HG02938 (cell line): Measurements from ENCODE around the gene CTNNA3.

Experiments
- ATAC-seq: cut with Tn5 transposase; IDR thresholded peaks from one replicate; pipeline ENCODE4 v1.9.1; 2021; ENCODE audit warnings: mild to moderate bottlenecking, moderate library complexity; ENCODE audit not compliant: unreplicated experiment

The CTNNA3 gene

DNA sequence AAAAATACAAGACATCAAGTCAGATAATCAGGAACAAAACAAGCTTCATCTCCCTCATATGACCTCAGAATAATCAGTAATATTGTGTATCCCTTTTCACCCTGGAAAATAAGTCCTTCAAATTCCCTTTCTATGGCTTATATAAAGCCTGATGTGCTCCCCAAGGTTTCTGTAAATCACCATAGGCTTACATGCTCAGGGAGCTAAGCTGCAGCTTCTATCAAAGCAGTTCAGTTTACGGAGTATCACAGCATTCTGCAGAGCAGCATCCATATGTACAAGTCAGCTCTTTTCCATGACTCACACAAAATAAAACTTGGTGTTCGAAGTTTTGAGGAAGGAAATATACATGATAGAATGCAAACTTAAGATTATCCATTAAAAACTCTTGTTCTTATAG is 544.5 kb downstream of the CTNNA3 start:
- ATAC-seq: no peak

DNA sequence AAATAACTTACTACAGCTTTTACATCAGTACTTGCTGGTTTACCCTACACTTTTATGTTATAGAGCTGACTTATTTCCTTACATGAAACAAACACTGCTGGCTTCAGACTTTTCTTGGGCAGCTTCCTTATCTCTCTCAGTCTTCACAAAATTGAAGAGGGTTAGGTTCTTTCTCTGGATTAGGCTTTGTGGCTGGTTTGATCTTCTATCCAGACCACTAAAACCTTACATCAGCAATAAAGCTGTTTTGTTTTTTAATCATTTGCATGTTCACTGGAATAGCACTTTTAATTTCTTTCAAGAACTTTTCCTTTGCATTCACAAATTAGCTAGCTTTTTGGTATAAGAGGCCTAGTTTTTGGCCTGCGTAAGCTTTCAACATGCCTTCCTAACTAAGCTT is 551.5 kb downstream of the CTNNA3 start:
- no peak for ATAC-seq

DNA sequence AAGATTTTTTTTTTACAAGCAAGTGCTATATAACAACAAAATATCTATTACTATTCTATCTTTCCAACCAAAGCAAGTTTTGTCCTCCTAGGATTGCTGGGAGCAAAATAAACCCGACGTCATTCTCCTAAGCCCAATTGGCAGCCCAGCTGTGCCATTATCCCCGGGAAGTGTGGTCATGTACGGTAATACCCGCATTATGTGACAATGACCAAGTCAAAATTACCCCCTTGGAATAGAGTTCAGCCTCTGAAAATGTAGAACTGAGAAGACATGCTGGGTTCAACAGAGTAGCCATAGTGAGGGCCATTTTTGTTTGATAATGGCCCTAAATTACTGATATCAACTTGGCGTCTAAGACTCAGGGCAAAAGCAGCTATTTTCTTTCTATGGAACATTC is 554.7 kb downstream of the CTNNA3 start:
- no peak for ATAC-seq

DNA sequence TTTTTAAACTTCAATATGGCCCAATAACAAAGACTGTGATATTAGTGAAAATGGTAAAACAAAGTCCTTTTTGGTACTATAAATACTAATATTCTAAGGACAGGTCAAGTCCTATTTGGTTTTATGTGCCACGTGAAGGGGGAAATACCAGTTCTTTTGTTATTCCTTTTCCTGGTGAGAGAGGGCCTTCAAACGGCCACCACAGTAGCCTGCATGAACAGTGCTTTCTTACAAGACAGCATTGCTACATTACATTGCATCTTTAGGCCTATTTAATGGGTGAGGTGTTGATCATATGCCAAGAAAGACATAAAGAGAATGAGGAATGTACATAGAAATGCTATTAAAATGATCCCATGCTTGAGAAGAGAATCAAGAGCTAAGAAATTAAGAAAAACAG is 555.4 kb downstream of the CTNNA3 start:
- ATAC-seq: no peak

DNA sequence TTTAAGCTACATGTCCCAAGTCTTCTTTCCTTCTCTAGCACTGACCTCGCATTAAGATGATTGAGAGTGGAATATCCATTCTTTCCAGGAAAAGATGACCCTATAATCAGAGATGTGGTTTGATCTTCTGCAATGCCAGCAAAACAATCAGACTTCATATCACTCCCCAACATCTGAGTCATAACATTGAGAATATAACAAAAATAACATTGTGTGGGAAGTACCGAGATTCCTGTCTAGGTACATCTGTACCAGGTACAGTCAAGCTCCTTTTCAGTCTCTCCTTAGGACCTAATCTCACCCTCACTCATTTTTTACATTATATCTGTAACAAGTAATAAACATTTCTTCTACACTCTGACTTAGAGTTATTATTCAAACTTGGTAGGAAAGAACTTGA is 568.6 kb downstream of the CTNNA3 start:
- no peak for ATAC-seq

DNA sequence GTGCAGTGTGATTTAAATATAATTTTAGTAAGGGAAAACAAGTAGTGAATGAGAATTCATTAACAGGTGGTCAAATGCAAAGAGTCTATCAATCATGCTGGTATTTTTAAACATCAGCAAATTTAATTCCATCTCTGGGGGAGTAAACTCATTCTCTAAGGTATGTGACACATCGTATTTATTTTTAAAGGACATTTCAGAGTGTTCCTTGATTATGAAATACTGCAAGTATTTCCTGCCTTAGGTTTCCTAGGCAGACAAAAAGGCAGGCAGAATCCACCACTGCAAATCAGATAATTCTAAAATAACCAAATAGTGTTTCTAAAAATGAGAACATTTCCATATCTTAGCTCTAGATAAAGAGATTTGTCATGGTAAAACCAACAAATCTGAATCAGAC is 576.3 kb downstream of the CTNNA3 start:
- ATAC-seq: no peak

DNA sequence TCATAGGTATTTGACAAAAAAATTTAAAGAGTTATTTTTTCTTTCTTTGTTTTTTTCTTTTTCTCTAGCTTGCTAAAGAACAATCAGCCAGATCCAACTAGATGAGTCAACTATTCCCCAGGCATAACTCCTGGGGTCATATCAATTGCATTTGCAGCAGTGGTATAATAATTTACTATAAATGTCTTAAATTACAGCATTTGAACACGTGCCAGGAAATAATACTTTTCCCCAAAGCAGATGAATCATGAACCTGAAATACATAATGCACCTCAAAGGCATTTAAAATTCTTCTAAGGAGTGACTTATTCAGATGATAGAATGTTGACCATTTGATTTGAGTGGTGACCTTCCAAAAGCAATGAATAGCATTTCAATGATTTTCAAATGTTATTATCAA is 580.0 kb downstream of the CTNNA3 start:
- no peak for ATAC-seq

DNA sequence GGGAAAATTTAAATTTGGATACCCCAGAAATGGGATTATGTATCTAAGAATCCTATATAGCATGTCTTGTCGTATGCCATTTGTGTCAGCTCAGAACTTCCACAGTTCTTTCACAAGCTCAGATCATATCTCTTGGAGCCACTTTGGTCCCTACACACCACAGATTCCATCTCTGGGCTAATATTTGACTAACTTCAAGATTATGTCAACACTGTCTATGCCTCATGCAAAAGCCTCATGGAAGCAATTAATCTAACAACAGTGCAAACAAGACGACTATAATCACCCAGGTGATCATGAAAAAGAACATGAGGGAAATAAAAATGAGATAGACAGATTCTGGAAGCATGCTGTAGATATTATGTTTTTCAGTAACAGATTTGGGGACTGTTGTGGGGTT is 581.0 kb downstream of the CTNNA3 start:
- ATAC-seq: no peak

DNA sequence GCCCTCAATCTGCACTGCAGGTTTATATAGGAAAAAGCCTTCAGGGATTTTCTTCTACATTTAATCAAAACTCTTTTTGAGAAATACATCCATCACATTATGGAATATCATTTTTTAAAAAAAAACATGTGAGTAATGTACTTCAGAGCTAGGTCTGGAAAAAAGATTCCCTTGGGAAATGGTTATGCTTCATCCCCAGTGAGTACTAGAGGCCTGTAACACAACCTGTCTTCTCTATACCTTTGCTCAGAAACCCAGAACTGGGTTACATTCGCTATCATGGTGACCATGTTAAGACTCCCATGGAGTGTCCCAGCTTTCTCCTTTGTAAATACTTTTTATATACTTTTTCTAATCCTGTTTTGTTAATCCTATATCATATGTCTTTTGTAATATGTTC is 583.2 kb downstream of the CTNNA3 start:
- ATAC-seq: no peak

DNA sequence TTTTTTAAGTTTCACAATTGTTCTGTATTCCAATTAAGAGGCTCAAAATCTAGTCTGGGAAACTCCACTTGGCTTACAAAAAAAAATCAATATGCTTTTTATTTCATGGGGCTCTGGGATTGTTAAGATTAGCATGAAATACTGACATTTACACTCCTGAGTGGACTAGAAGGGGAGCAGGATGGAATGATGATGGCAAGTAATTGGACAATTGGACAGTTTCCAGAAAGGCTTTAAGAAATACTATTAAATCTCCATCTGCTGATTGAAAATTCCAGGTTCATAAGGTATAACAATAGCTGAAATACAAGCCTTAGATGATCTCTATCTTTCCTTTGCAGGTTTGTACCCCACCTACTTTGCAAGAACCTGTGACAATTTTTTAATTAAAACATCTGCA is 585.7 kb downstream of the CTNNA3 start:
- ATAC-seq: no peak

DNA sequence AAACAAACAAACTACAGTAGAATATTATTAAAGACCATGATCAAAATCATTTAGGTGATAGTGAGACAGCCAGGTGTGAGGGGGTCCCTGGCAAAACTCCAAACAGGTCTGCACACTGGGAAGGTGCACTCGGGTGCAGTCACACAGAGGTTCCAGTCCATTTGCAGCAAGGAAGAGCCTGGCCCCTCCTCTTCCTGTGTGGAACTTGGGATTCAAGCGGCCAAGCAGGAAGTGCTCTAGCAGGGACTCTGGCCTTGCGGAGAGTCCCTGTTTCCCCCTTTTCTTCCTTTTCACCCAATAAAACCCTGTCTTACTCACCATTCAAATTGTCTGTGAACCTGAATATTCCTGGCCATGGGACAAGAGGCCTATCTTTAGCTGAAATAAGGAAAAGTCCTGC is 588.3 kb downstream of the CTNNA3 start:
- ATAC-seq: no peak

DNA sequence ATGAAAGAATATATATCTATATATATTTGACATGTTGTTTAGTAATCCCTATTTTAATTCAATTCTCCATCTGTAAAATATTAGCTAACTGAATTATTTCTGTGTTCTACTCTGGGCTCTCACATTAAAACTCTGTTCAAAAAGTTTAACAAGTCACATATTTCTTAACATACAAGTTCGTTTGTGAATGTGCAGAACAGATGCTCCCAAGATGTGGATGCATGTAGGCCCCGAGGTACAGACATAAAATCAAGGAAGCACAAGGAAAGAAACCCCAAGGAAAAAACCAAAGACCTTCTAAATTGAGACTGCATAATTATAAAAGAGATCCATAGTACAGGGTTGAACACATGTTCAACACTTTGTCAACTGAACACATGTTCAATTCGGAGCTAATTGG is 595.0 kb downstream of the CTNNA3 start:
- ATAC-seq: no peak

DNA sequence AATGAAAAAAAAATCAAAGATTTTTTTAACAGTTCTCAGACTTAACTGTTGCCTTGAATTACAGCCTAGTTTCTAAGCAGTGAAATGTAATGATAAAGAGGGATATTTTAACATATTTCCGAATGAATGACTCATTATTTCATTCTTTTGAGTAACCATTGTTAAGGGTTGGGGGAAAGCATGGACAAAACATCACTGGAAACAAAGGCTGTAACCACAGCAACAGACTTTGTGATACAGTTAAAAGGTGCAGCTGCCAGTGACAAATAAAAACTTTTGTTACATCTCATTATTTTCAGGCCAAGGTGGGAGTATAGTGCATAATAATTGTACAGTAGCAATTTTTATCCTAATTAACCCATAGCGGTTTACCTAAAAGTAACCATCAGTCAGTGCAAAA is 597.5 kb downstream of the CTNNA3 start:
- ATAC-seq: no peak

DNA sequence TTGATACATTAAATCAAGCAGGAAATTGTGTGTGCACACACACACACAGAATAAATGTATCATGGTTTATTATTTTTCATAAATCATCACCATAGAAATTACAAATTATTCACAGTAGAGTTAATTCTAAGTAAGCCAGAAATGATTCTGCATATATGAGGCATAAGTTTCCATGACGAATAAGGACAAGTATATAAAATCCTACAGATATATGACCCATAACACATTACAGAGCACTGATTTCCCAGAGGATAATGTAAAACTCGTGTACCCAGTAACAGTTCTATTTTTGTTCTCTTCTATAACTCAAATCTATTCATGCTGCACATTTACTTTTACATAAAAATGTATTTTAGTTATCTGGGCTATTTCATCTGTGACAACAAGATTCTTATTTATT is 600.5 kb downstream of the CTNNA3 start:
- no peak for ATAC-seq

DNA sequence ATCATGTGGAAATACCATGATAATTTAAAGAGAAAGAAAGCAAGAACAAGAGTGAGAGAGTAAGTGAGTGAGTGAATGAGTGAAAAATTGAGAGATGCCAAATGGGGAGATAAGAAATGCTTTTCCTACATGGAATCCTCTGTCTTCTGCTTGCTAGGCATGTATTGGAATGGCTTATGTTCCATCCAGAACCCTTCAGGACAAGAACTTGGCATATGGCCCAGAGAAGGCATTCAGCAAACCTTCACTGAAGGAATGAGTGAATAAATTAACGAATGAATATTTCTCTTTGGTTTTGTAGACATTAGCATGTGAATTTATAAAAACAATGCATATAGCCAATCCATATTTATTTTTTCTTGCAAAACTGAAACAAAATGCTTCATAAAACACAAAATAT is 608.0 kb downstream of the CTNNA3 start:
- ATAC-seq: no peak

DNA sequence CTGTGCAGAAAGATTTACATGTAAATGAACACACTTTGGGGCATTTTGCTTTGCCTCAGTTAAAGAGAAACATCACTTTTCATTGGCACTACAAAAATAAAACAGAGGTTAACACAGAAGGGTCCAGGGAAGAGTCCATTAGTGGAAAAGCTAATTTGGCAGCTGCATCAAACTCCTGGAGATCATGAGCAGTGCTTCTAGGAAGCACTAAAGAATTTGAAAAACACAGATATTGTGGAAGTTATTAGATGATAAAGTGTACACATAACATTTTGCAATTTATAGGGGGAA is 608.9 kb downstream of the CTNNA3 start:
- ATAC-seq: no peak

DNA sequence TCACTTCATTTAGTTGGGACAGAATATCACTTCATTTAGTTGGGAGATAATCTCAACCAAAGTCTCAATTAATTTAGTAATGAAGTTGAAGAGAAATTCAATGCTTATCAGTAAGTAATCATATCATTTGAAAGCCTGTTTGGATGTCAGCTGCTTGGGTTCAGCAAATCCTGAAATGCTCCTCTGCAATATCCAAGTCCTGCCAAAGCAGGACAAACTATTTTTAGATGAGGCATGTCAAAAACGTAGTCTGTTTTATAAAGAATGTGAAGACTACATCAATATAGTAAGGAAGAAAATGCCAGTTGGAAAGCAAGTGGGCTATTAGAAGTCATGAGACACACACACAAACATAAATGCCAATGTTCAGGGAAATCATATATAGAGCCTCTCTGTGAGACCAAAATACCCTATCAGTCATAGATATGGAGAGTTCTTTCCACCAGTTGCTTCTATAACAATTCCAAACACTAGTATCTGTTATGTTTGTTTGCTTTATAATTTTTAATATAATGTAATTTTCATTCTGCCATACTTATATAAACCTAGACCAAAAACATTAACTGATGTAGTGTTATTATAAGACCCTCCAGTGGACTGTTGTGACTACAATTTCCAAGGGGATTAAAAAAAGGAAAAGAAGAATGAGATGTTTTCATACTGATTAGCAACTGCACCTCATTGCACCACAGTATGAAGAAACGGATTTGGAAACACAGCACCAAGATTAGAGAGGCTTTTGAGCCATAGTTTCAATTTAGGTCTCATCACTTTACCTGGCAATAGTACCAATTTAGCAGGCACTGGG is 609.5 kb downstream of the CTNNA3 start:
- no peak for ATAC-seq

DNA sequence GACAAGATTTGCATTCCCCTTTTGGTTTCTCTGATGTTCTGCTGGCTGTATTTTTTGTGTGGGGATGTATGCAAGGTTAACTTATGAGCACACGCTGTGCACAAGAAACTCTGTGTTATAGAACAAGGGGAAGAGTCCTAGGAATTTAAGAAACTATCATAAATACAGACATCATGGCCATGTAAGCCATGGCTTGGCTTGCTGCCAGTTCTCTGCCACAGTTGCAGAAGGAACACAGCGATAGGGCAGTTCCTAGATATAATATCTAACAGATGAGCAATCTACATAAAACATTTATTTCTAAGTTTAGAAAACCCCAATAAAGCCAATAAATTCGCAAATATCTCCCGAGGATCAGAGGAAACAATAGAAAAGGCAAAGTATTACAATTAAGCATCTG is 616.9 kb downstream of the CTNNA3 start:
- no peak for ATAC-seq

DNA sequence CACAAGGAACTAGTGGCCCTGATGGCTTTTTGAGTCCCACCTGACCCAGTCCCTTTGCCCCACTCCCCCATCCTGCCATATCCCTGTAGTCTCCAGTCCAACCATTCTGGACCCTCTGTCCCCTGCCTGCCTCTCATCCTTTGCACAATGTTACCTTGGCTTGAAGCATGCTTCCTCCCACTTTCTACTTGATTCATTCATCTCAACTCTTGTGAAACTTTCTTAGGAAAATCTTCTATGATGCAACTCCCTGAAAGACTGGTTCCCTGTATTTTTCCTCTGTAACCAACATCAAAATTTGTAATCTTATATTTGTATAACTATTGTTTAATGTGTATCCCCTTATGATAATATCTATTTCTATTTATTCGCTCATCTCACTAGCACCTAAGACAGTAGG is 618.6 kb downstream of the CTNNA3 start:
- no peak for ATAC-seq

DNA sequence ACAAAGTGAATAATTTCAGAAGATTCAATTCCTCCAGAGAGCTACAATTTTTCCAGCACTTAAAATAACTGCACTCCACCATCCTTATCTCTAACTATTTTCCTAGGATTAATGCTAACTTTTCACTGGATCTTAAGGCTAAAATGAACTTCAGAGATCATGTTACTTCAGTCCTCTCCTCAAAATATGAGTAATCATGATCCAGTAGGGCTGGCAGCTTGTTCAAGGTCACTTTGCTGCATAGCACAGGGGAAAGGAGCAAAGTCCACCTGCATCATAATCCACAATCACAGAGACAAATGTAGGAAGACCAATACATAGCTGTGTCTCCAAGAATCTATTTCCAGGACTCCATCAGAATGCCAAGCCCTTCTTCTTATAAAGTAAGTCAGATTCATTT is 619.9 kb downstream of the CTNNA3 start:
- no peak for ATAC-seq

DNA sequence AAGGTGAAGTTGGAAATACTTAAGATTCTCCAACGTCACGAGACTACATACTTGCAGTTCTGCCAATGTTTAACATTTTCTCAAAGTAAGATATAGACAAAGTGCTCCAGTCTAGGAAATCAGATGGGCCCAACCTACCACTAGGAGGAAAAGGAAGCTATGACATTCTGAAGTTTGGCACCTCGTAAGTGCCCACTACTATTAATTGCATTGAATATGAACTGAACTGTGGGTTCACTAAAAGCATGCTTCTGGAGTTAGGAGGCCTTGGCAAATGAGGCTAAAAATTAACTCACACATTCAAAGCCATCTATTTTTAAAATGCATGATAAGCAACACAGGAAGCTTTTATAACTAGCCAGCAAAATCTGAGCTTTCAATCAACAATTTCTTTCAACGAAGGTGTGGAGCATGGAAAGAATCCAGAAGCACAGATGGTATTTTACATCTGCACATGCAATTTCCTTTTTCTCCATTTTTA is 620.5 kb downstream of the CTNNA3 start:
- no peak for ATAC-seq

DNA sequence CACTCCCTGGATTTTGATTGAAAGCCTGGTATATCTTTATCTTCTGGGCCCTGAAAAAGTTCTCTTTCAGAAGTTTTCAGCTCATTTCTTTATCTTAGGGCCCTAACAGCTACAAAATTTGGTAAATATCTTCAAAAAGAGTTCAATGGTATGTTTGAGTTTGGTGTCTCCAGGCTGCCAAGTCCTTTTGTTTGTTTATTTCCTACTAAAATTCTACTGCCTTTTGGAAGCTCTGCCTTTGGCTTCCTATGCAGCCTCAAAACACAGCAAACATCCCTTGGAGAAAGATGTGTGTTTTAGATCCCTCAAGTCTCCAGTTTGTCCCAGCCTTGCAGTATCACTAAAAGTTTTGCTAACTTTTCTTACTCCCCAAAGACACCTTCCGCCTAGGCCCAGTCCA is 623.3 kb downstream of the CTNNA3 start:
- no peak for ATAC-seq

DNA sequence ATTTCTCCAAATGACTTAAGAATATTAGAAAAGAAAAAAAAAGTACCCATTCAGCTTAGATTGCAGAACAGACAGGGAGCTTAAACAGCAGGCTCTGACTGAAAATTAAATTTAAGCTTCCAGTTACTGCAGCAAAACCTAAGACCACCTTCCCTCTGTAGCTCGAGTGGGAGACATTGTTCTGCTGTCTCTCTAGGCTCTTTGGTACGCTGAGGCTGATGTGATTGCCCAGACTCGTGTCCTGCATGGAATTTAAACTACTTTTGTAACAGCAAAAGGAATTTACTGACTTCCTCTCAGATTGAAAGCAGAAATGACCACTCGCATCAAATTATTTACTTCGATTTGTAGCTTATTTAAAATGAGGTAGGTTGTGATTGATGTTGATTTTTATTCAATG is 645.6 kb downstream of the CTNNA3 start:
- no peak for ATAC-seq
